ENCODE measurements around the gene AVPR2. TPM values are rescaled to one million over a fixed set of nuclear protein-coding genes. Genes with fewer than 3 reads are reported as not detected.

Gene AVPR2
- total RNA-seq, 1 donor from 2014 or later, result 6.3 TPM

DNA sequence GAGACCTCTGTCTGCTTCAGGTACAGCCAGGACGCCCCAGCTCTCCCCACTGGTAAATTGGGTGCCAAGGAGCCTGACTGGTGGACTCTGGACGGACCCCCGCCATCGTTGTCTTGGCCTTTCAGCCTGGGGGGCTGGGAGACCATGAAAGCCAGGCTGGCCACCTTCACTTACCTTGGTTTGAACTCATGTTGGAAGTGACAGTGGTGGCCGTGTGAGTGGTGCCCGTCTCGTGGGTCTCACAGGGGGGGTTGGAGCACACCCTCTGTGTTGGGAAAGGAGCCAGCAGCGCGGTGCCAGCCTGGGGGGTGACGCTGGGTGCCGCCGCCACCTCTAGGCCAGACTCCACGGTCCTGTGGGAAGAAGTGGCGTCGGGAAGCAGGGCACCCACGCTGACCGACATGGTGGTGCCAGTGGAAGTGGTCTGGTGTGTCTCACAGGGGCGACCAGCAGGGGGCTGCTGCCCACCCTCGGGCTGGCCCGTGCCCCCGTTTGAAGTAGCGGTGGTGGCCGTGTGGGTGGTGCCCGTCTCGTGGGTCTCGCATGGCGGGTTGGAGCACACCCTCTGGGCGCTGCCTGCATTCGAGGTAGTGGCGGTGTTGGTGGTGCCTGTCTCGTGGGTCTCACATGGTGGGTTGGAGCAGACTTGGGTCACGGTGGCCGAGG, 49.6 kb downstream of the AVPR2 start:
- no peak for DNase-seq

DNA sequence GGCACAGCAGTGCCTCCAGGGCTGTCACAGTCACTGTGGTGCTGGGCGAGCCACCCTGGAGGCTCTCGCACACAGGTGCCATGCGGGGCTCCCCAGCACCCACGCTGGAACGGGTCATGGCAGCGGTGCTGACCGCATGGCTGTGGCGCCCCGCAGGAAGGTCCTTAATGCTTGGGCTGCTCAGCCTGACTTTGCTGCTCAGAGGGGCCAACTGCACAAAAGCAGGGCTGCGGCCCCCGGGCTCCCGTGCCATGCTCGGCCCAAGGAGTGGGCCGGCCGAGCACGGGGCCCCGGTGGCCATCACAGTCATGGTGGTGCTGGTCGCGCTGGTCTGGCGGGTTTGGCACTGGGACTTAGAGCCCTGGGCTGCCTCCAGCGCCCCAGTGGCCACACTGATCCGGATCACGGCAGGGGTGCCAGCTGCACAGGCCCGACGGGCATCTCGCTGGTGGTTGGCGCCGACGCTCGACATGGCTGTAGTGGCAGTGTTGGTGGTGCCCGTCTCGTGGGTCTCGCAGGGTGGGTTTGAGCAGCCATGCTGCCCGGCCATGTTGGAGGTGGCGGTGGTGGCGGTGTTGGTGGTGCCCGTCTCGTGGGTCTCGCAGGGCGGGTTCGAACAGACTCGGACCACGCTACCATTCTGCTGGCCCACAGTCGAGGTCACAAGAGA, 50.2 kb downstream of the AVPR2 start:
- DNase-seq, result no peak

DNA sequence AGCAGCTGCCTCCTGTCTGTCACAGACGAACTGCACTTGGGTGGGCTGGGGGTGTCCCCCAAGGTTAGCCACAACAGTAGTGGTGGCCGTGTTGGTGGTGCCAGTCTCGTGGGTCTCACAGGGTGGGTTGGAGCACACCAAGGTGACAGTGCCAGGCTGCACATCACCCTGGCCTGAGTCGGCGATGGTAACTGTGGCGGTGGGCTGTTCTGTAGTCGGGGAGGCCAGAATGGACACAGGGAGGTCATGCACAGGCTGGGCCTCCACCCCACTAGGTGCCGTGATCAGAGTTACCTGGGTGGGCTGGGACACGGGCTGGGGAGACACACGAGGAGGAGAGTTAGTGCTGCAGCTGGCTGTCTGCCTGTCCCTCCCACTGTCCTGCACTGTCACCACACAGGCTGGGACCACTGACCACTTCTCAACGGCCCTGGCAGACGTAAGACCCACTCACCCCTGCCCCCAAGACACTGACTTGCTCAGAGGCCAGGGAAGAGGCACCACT, 50.8 kb downstream of the AVPR2 start:
- DNase-seq, result no peak

DNA sequence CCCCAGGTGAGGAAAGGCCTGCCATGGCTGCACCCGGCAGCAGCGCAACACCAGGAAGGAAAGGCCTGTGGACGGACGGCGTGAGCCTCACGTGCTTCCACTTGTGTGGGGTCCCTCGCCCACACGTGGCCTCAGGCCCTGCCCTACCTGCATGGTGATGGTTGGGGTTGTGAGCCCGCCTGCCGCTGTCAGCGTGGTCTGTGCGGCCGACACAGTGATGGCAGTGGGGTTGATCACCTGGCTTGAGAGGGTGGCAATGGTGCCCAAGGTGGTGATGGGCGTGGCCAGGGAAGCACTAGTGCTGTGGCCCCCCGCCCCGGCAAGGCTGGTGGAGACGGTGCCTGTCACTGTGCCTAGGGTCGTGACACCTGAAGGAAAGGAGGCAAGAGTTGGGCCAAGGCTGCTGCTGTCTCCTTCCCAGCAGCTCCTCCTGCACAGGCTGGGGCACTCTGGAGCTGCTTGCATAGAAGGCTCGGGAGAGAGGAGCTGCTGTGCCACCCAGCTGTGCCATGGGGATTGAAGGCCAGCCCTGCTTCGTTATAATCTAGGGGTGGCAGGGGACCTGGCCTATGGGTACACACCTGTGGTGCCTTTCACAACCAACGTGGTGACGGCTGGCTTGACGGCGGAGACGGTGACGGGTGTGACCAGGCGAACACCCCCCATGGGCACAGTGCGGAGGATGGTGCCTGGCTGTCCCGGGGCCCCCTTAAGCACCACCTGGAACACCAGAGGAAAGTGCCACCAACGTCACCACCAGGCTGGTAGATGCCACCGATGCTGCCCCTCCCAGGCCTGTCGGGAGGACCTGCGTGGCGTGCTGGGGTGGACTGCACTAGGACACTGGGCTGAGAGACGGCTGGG, 51.8 kb downstream of the AVPR2 start:
- DNase-seq, result no peak

Other genes with a start within 250 kb of the AVPR2 start
- gene PNCK, start 230.9 kb upstream of the AVPR2 start, total RNA-seq, result not detected in 2 replicates
- 3.3 and 4.6 TPM in 2 replicates for gene SLC6A8, start 216.7 kb upstream of the AVPR2 start, total RNA-seq
- 303 and 321 TPM in 2 replicates for gene BCAP31, start 180.3 kb upstream of the AVPR2 start, total RNA-seq
- gene ABCD1, start 179.8 kb upstream of the AVPR2 start, total RNA-seq, result 10.0 and 16.6 TPM in 2 replicates
- gene PLXNB3, start 140.4 kb upstream of the AVPR2 start, total RNA-seq, result 5.1 and 14.1 TPM in 2 replicates
- under 0.01 and 0.05 TPM in 2 replicates for gene SRPK3, start 123.6 kb upstream of the AVPR2 start, total RNA-seq
- 35.1 and 63.9 TPM in 2 replicates for gene IDH3G, start 110.3 kb upstream of the AVPR2 start, total RNA-seq
- 75.9 and 143 TPM in 2 replicates for gene SSR4, start 110.0 kb upstream of the AVPR2 start, total RNA-seq
- gene PDZD4, start 74.1 kb upstream of the AVPR2 start, total RNA-seq, result 0.23 and 0.68 TPM in 2 replicates
- 1.1 and 2.4 TPM in 2 replicates for gene L1CAM, start 18.5 kb upstream of the AVPR2 start, total RNA-seq
- 16.0 and 27.2 TPM in 2 replicates for gene ARHGAP4, start 21.6 kb downstream of the AVPR2 start, total RNA-seq
- gene NAA10, start 30.4 kb downstream of the AVPR2 start, total RNA-seq, result 70.6 and 88.2 TPM in 2 replicates
- 12.1 and 27.4 TPM in 2 replicates for gene RENBP, start 40.0 kb downstream of the AVPR2 start, total RNA-seq
- 15.3 and 48.9 TPM in 2 replicates for gene HCFC1, start 67.1 kb downstream of the AVPR2 start, total RNA-seq
- gene TMEM187, start 68.1 kb downstream of the AVPR2 start, total RNA-seq, result 6.0 and 6.5 TPM in 2 replicates
- gene IRAK1, start 115.2 kb downstream of the AVPR2 start, total RNA-seq, result 53.8 and 81.9 TPM in 2 replicates
- 22.5 and 34.9 TPM in 2 replicates for gene MECP2, start 193.0 kb downstream of the AVPR2 start, total RNA-seq
- not detected in 2 replicates for gene OPN1LW, start 239.6 kb downstream of the AVPR2 start, total RNA-seq